Left cardiac atrium (tissue), 4 donors: ENCODE results near the gene TPM4. TPM values are rescaled to one million over a fixed set of nuclear protein-coding genes. Genes with fewer than 3 reads are reported as not detected.

Experiments used
- ATAC-seq, 2 donors: fragments of 200-7000 bp; cut with Tn5 transposase; one replicate each; pipeline ENCODE4 v1.9.1; 2020; ENCODE audit warnings: mild to moderate bottlenecking in 2 of 2, moderate library complexity in 2 of 2
- DNase-seq: peaks from one replicate; pipeline ENCODE4 v3.0.0-alpha.2; 2020
- intact Hi-C, 2 donors: fragments of 100-400 bp; cut with DNase I; formaldehyde crosslinking; loops; one replicate each; pipeline versions ENCODE4 v1.14.1 to v1.15.1; 2022 to 2023
- total RNA-seq, 2 donors: library from RNA; stranded (reverse); fragmentation: NEBNext Ultra II Directional; extraction: Animal tissue kit (Norgen Biotek cat#: 25700); gene quantifications; one replicate each; pipeline ENCODE4 v1.2.1, GENCODE V29; 2021
- donor health status: DM: no; HTN: yes; CAD: no.
- donor health status: DM: no; HTN: yes; CAD: no; lungs with severe emphysema.
- donor health status: DM: yes; HTN: yes; CAD: no.
- donor health status: Dilated cardiomyopathy.

Gene TPM4
- total RNA-seq, 2 donors from 2014 or later, result 183 to 310 TPM

DNA sequence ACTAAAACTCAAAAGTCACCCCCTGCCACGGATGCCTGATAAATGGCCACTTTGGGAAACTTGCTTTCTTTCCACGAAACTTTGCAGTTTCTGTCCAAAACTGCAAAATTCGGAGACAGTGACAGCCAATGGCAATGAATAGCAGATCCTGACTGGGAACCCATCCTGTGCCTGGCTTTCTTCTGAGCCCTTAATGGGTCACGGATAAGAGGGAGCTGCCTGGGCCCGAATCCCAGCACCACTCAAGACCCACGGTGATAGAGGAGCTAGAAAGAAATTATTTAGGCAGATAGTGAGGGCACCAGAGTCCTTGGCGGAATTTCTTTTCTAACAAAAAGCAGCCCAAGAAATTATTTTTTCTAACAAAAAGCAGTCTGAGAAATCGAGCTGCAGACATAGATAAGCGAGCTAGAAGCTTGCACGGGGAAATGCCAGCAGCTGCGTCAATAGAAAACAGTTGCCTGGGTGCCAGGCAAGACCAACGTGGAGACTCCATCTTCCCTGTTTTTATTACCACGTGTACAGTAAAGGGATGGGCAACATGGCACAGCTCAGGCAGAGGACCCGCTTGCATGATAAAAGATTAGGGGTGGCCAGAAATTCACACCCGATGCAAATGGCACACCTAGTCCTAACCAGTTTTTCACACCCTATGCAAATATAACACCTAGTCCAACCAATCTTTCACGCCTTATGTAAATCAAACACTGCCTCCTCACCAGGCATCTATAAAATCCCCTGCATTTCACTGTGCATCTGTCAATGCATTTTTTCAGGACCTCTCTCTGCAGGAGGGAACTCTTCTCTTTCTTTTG lies 60.1 kb downstream of the TPM4 start:
- no peak for DNase-seq
- intact Hi-C loops, result no loop called here
- ATAC-seq, result no peak

DNA sequence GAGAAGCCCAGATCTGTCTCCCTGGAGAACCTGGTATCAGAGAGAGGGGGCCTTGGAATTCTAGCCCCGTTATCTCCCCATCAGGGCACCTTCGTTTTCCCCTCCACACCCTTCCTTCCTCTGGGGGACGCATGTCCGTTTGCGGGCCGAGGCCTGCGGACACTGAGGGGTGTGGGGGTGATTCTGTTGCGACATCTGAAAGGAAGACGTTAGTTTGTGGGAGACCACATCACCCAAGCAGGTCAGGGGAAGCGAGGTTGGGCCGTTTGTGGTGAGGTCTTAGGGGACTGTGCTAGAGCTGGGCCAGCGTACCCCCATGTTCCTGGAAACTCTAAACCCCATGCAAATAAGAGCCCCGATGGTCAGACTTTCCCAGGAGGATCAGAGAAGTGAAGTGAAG lies 63.5 kb downstream of the TPM4 start:
- ATAC-seq, result no peak
- intact Hi-C loops, result no loop called here

DNA sequence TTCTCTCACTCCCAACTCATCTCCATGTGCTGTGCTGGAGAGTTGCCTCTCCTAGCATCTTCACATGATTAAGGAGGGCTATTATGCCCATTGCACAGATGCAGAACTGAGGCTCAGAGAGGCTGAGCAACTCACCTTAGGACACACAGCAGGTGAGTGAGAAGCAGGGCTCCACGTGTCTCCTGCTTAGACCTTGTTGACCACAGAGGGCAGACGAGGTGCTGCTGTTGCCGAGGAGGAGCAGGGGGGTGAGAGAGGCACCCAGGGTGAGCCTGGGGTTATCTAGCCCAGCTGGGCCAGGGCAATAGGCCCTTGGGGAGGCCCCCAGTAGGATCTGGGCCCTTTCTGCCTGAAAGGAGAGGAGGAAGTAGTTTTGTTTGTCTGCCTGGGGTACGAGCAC lies 64.7 kb downstream of the TPM4 start:
- intact Hi-C loops, result no loop called here
- no peak for ATAC-seq
- DNase-seq, result no peak

More for the DNA sequence above, 63.5 kb downstream of the TPM4 start:
- no peak for DNase-seq

DNA sequence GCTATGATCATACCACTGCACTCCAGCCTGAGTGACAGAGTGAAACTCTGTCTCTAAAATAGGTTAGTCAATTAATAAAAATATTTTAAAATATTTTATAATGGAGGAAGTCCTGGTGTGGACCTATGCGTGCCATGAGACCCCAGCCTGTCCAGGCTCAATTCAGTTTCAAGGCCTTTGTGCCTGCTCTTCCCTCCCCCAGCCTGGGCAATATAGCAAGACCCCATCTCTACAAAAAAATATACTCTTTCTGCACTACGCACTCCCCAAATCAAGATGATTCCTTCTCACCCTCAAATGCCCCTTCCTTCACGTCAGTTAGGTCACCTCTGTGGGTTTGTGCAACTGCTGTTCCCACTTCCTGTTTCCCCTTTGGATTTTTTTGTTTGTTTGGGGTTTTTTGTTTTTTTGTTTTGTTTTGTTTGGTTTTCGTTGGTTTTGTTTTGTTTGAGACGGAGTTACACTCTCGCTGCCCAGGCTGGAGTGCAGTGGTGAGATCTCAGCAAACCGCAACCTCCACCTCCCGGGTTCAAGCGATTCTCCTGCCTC lies 65.8 kb downstream of the TPM4 start:
- DNase-seq (no peak), ATAC-seq (no peak)
- intact Hi-C loops, result no loop called here

DNA sequence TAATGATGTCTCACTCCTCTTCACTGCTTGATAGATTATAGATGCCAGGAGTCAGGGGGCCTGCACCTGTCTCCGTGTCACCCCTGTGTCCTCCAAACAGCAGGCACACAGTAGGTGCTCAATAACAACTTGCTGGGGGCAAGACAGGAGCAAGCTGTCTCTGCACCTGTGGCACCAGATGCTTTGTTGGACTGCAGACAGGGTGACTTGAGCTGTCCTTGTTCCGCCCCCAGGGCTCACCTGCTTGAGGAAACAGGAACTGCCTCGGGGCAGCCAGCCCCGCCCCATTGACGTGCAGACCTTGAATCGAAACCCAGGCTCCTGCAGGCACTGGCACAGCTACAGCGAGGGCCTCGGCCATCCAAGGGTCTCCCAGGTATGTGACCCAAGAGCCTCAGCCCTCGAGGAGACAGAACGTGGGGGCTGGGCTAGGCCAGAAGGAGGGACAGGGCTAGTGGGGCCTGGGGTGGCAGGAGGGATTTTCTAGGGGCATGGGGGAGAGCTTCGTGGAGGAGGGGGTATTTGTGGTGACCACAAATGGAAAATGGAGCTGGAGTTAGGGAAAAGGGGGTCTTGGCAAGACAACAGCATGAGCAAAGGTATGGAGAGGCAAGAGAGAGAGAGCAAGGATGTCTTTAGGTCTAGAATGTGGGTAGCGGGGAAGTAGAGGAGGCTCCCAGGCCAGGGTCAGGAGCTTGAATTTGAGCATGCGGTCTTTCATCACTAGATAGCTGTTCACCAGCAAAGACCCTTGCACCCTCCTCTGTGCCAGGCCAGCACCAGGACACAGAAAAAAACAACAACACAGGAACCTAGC lies 67.3 kb downstream of the TPM4 start, which contains the start of gene HSH2D:
Gene HSH2D, plus strand, starts transcription at position 287 of the 817 bp plus-strand sequence. CDS start 5,066 bp downstream, outside the sequence.
- DNase-seq (peak; percentile 45), ATAC-seq (peak; percentile 52 to 55)
- intact Hi-C loops, result no loop called here

DNA sequence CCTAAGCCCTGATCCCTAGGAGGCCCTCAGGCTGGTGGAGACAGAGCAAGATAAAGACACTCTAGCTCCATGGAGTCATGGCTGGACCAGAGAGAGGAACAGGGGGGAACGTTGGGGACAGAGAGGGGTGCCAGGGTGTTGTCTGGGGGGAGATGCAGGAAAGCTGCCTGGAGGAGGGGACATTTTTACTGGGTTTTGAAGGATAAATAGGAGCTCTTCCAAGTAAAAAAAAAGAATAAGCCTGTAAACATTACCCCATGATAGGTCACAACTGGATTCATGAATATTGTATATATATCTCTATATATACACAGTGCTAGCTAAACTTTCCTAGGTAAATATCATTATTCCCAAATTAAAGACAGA lies 67.9 kb downstream of the TPM4 start:
- ATAC-seq (no peak), DNase-seq (no peak)
- intact Hi-C loops, result no loop called here

DNA sequence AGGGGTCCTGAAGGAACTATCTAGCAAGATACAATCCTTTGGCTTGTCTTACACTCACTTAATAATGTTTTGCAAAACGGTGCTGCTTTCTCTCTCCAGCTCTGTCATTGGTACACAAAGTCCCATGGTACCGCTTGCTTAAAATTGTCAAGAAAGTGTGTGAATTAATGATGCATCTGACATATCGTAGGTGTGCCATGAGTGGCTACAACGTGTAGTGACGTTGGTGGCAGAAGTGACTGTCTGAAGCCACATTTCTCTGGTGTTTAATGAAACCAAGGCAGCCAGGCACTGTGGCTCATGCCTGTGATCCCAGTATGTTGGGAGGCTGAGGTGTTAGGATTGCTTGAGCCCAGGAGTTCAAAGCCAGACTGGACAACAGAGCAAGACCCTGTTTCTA lies 69.8 kb downstream of the TPM4 start:
- ATAC-seq, result no peak
- no peak for DNase-seq
- intact Hi-C loops, result no loop called here

DNA sequence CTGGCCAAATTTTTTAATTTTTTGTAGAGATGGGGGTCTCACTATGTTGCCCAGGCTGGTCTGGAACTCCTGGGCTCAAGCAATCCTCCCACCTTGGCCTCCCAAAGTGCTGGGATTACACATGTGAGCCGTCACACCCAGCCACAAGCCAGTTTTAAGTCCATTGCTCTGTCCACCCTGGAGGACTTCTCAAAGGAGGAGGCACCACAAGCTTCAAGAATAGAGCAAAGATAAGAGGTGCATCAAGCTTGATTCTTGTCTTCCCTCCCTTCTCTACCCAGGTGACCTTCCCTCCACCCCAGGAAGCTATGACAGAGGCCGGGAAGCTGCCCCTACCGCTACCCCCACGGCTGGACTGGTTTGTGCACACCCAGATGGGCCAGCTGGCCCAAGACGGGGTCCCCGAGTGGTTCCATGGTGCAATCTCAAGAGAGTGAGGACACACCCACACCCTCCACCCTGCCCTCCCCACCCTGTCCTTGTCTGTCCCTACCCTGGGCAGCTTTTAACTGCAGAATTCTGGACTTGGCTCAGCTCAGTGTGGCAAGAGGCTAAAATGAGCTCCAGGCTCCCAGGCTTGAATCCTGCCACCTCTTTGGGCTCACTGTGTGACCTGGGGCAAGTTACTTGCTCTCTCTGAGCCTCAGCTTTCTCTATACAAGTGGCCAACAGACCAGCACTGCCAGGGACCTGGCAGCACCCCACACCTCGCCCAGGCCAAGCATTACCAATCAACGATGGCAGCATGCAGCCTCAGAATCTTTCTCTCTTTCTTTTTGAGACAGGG lies 72.3 kb downstream of the TPM4 start:
- DNase-seq, result no peak
- ATAC-seq, result no peak
- intact Hi-C loops, result no loop called here

Other genes with a start within 250 kb of the TPM4 start
- gene CYP4F2, start 178.4 kb upstream of the TPM4 start, total RNA-seq, result not detected
- gene CYP4F11, start 142.0 kb upstream of the TPM4 start, total RNA-seq, result under 1 TPM; 0.34 to 0.41 TPM
- not detected for gene OR10H4, start 127.5 kb upstream of the TPM4 start, total RNA-seq
- 10 to 100 TPM; 28.2 to 29.8 TPM for gene RAB8A, start 35.4 kb downstream of the TPM4 start, total RNA-seq
- under 1 TPM; 0.16 to 0.56 TPM for gene HSH2D, start 67.2 kb downstream of the TPM4 start, total RNA-seq
- gene CIB3, start 97.0 kb downstream of the TPM4 start, total RNA-seq, result not detected
- 10 to 100 TPM; 41.3 to 44.1 TPM for gene FAM32A, start 108.9 kb downstream of the TPM4 start, total RNA-seq
- gene AP1M1, start 121.4 kb downstream of the TPM4 start, total RNA-seq, result 10 to 100 TPM; 48.1 to 52.6 TPM
- gene KLF2, start 248.3 kb downstream of the TPM4 start, total RNA-seq, result 10 to 100 TPM; 66.4 to 77.5 TPM